HepG2 (cell line): ENCODE data around the gene DLG2. TPM values are rescaled to one million over a fixed set of nuclear protein-coding genes. Genes with fewer than 3 reads are reported as not detected.

Experiments used
- ATAC-seq: fragments of 200-7000 bp; cut with Tn5 transposase; 3 replicates; pipeline ENCODE4 v1.9.1; 2020; ENCODE audit warnings: mild to moderate bottlenecking, moderate library complexity
- BruUV-seq: library from RNA; stranded (reverse); fragments of 400-500 nt; replicated peaks from 2 replicates; lab custom pipeline; 2021; lab: Mats Ljungman, UMichigan
- CTCF ChIA-PET: fragments of 300-600 bp; formaldehyde crosslinking; extraction: SDS; loops from one replicate; lab custom pipeline; 2021; ENCODE audit warnings: low total read pairs, inconsistent platforms, low intra/inter-chr PET ratio; lab: Yijun Ruan, JAX
- POLR2A ChIA-PET: fragments of 350-600 bp; sonication (Branson Sonifier 250); formaldehyde crosslinking; loops from one replicate; lab custom pipeline; 2020; ENCODE audit warnings: antibody characterized with exemption, inconsistent platforms; lab: Yijun Ruan, JAX
- DNase-seq: peaks from one replicate; pipeline ENCODE4 v3.0.0-alpha.2; 2015; ENCODE audit warnings: low spot score
- FAIRE-seq: peaks from 3 replicates; lab custom pipeline; 2011; peaks lifted over from hg19 to GRCh38; lab: Jason Lieb, UNC
- H2AFZ ChIP-seq: one replicate; pipeline ENCODE4 v1.6.1; 2011; ENCODE audit warnings: low read length, inconsistent platforms
- H3K27ac ChIP-seq: fragments of 300-600 bp; 3 replicates; pipeline ENCODE4 v1.8.0; 2011; ENCODE audit warnings: mixed run types, mild to moderate bottlenecking, mixed read lengths, low read length, inconsistent platforms; ENCODE audit not compliant: insufficient read depth; ENCODE audit errors: extremely low read length
- H3K27me3 ChIP-seq, 2 experiments: fragments of 200-600 bp in 1 of 2; 2 replicates in 1 of 2; 3 replicates in 1 of 2; pipeline versions ENCODE4 v1.6.0 to v1.8.0; 2011; ENCODE audit warnings: low read length in 2 of 2, mild to moderate bottlenecking in 2 of 2, moderate library complexity in 2 of 2, inconsistent platforms in 1 of 2; ENCODE audit not compliant: insufficient read depth in 2 of 2, control insufficient read depth in 1 of 2
- H3K36me3 ChIP-seq, 2 experiments: fragments of 200-600 bp in 1 of 2; replicated peaks in 1 of 2; 2 replicates in 1 of 2; 3 replicates in 1 of 2; pipeline versions ENCODE4 v1.5.1 to v1.8.0; 2011; ENCODE audit warnings: low read length in 2 of 2, inconsistent platforms in 1 of 2; ENCODE audit not compliant: insufficient read depth in 2 of 2, control insufficient read depth in 1 of 2
- H3K4me1 ChIP-seq: 2 replicates; pipeline ENCODE4 v1.5.1; 2012; ENCODE audit warnings: low read length, inconsistent platforms; ENCODE audit not compliant: insufficient read depth
- H3K4me2 ChIP-seq: 2 replicates; pipeline ENCODE4 v1.6.0; 2011; ENCODE audit warnings: low read depth, low read length, inconsistent platforms
- H3K4me3 ChIP-seq, 3 experiments: fragments of 200-600 bp in 1 of 3; sonication (generic), shearing (Covaris generic) in 1 of 3; replicated peaks in 1 of 3; 2 replicates each; pipeline ENCODE4 v1.5.1; 2011 to 2016; ENCODE audit warnings: low read length in 3 of 3, inconsistent platforms in 2 of 3, low read depth in 2 of 3, mild to moderate bottlenecking in 2 of 3, control low read depth in 1 of 3, mixed read lengths in 1 of 3; ENCODE audit not compliant: insufficient read depth in 1 of 3
- H3K79me2 ChIP-seq: one replicate; pipeline ENCODE4 v1.6.1; 2011; ENCODE audit warnings: low read length, inconsistent platforms; ENCODE audit not compliant: insufficient read depth
- H3K9ac ChIP-seq: 2 replicates; pipeline ENCODE4 v1.6.0; 2011; ENCODE audit warnings: mild to moderate bottlenecking, low read depth, low read length, inconsistent platforms; ENCODE audit not compliant: insufficient read depth
- H3K9me3 ChIP-seq: 2 replicates; pipeline ENCODE4 v1.5.1; 2012; ENCODE audit warnings: mild to moderate bottlenecking, low read length
- H4K20me1 ChIP-seq: 2 replicates; pipeline ENCODE4 v1.6.0; 2011; ENCODE audit warnings: inconsistent platforms, mild to moderate bottlenecking, low read length, moderate library complexity; ENCODE audit not compliant: insufficient read depth
- ISX ChIP-seq: sonication (generic); formaldehyde crosslinking; conservative IDR thresholded peaks from 2 replicates; pipeline ENCODE4 v1.5.0; 2020; ENCODE audit warnings: missing genetic modification reagents
- PAXIP1 ChIP-seq: sonication (generic); formaldehyde crosslinking; conservative IDR thresholded peaks from 2 replicates; pipeline ENCODE4 v1.4.0; 2020; ENCODE audit warnings: mild to moderate bottlenecking, missing genetic modification reagents, moderate library complexity
- PCBP1 ChIP-seq: fragments of 200-400 bp; formaldehyde crosslinking; IDR thresholded peaks from 2 replicates; pipeline ENCODE4 v1.6.1; 2017; ENCODE audit warnings: mild to moderate bottlenecking, low read depth, low read length, borderline replicate concordance
- RERE ChIP-seq: IDR thresholded peaks from 2 replicates; pipeline ENCODE4 v1.6.1; 2016; ENCODE audit warnings: low read depth, missing genetic modification reagents, missing compliant biosample characterization
- SOX13 ChIP-seq, 3 experiments: fragments of 450-650 bp in 1 of 3; sonication (generic) in 1 of 3; formaldehyde crosslinking in 1 of 3; IDR thresholded peaks in 2 of 3; conservative IDR thresholded peaks in 1 of 3; 2 replicates each; pipeline versions ENCODE4 v1.5.0 to v1.6.1; 2016 to 2020; ENCODE audit warnings: antibody characterized with exemption in 1 of 3, mild to moderate bottlenecking in 1 of 3, missing compliant biosample characterization in 1 of 3, missing genetic modification reagents in 1 of 3, moderate library complexity in 1 of 3
- ZFP36 ChIP-seq: fragments of 150-350 bp; IDR thresholded peaks from 2 replicates; pipeline ENCODE4 v1.6.1; 2018; ENCODE audit warnings: borderline replicate concordance, low read length, low read depth; ENCODE audit not compliant: partially characterized antibody
- ZNF720 ChIP-seq: sonication (generic); formaldehyde crosslinking; IDR thresholded peaks from 2 replicates; pipeline ENCODE4 v1.4.0; 2020; ENCODE audit warnings: missing genetic modification reagents
- WGBS: methylation state at CpG from one replicate; pipeline ENCODE4 v1.1.6; 2017; ENCODE audit warnings: low lambda C conversion rate; 5-methylcytosine and 5-hydroxymethylcytosine counted together
- in situ Hi-C: cut with HindIII; loops from 2 replicates; pipeline ENCODE4 v1.10.0; 2017; ENCODE audit warnings: low pct_unique_long_range_greater_than_20kb; ENCODE audit not compliant: extremely low pct_ligation_motif_present
- intact Hi-C: fragments of 100-400 bp; cut with micrococcal nuclease; formaldehyde crosslinking; loops from one replicate; pipeline ENCODE4 v1.10.0; 2022; ENCODE audit not compliant: unreplicated experiment
- polyA plus RNA-seq, 8 experiments: library from polyadenylated mRNA; depleted of rRNA in 3 of 8; stranded (reverse) in 7 of 8; unstranded in 1 of 8; fragments of >200 nt; fragmentation: Illumina TruSeq in 4 of 8; extraction: Trizol in 4 of 8; gene quantifications; 2 replicates each; pipeline versions ENCODE4 v1.2.1 to v1.2.3, GENCODE V29; 2011 to 2016; ENCODE audit warnings: low read depth in 4 of 8, missing spikeins in 1 of 8, mixed read lengths in 1 of 8; ENCODE audit not compliant: insufficient read depth in 1 of 8
- total RNA-seq, 5 experiments: library from RNA; depleted of rRNA; stranded (reverse); fragments of >200 nt; fragmentation: Illumina TruSeq; extraction: Trizol; gene quantifications; 2 replicates each; pipeline ENCODE4 v1.2.3, GENCODE V29; 2016; ENCODE audit warnings: low read depth in 1 of 5

Gene DLG2
- total and polyA plus RNA-seq, 2 of the 13 experiments (the other 11 are each of a cell fraction or from before 2014, with no cell fraction given): 0.46 to 1.0 TPM

- TF ChIP-seq SOX13 (IDR thresholded peaks at IDR 0.05) (no peak), SOX13 (CRISPR knock-in tag; conservative IDR thresholded peaks at IDR 0.05 in 1 of 2, IDR thresholded peaks at IDR 0.05 in 1 of 2) (no peak)
These were observed 1911.1 kb downstream of the DLG2 start (continued) for GRCh38 chr11:83715927-83716535.

GRCh38 chr11:83713708-83714107 is 1913.4 kb downstream of the DLG2 start:
- no peak overlapping the region for H3K4me3 ChIP-seq
- no peak overlapping the region for H3K27ac ChIP-seq
- no peaks in the 10 kb centered on the region for H3K36me3 ChIP-seq
- DNase-seq (no peak), FAIRE-seq (no peak), ATAC-seq (no peak)
- H3K4me2 ChIP-seq: no peak overlapping the region
- POLR2A ChIA-PET: no interaction called here
- intact Hi-C loops (no loop called here), in situ Hi-C loops (loop anchor here (10.0 kb wide), 1 partner anchor 419 kb away; no protein-coding TSS in a partner anchor)
- H3K27me3 ChIP-seq: no peaks in the 10 kb centered on the region
- no peaks in the 10 kb centered on the region for H4K20me1 ChIP-seq
- TF ChIP-seq ISX (CRISPR knock-in tag) (no peak), PCBP1 (no peak), RERE (no peak), PAXIP1 (CRISPR knock-in tag) (no peak), ZNF720 (CRISPR knock-in tag) (no peak), ZFP36 (no peak)
- CTCF ChIA-PET: no interaction called here
- 38% methylated on average over 2 of the region's 2 CpGs for WGBS
- H3K79me2 ChIP-seq: no peaks in the 10 kb centered on the region
- no peak overlapping the region for H2AFZ ChIP-seq
- no peak overlapping the region for H3K9ac ChIP-seq
- no TSS peak for BruUV-seq
- H3K4me1 ChIP-seq: peaks cover 7% of the 10 kb centered on the region; the same call in 1 of the 2 replicates
- H3K9me3 ChIP-seq: no peaks in the 10 kb centered on the region
